HCEC 1CT (cell line): ENCODE data around the gene FREM1.
"Not testable (repeated sequence)": the region's sequence is repeated elsewhere in the genome, so short reads cannot be mapped to it uniquely, and the experiment has no call there.

Experiments used
- DNase-seq: peaks from one replicate; pipeline ENCODE4 v3.0.0-alpha.2; 2017

FREM1 gene

GRCh38 chr9:14909961-14910805 lies at the start of gene FREM1:
TSS of gene FREM1 (minus strand) at chr9:14910428. CDS start at chr9:14868977, 41,451 bp downstream.
- DNase-seq, result no peak

- no peak for DNase-seq
These were observed 48.8 kb upstream of the FREM1 start for GRCh38 chr9:14958989-14959388.

GRCh38 chr9:14957109-14957508 lies 46.9 kb upstream of the FREM1 start:
- DNase-seq, result no peak

- DNase-seq, result no peak
These were observed 46.0 kb upstream of the FREM1 start for GRCh38 chr9:14956208-14956607.

GRCh38 chr9:14945351-14945750 lies 35.1 kb upstream of the FREM1 start:
- no peak for DNase-seq

- DNase-seq, result no peak
These were observed 31.5 kb upstream of the FREM1 start for GRCh38 chr9:14941501-14942405.

GRCh38 chr9:14939378-14939777 lies 29.1 kb upstream of the FREM1 start:
- no peak for DNase-seq

GRCh38 chr9:14937216-14937615 lies 27.0 kb upstream of the FREM1 start:
- DNase-seq, result no peak

GRCh38 chr9:14936491-14936890 lies 26.3 kb upstream of the FREM1 start:
- no peak for DNase-seq

GRCh38 chr9:14935964-14936363 lies 25.7 kb upstream of the FREM1 start:
- DNase-seq, result no peak

- no peak for DNase-seq
These were observed 25.0 kb upstream of the FREM1 start for GRCh38 chr9:14935106-14935751.

GRCh38 chr9:14932641-14933040 lies 22.4 kb upstream of the FREM1 start:
- no peak for DNase-seq

- no peak for DNase-seq
These were observed 22.0 kb upstream of the FREM1 start for GRCh38 chr9:14932231-14932630.

- DNase-seq, result no peak
These were observed 16.9 kb upstream of the FREM1 start for GRCh38 chr9:14926941-14927624.

- DNase-seq, result peak; percentile 6
These were observed 14.3 kb upstream of the FREM1 start for GRCh38 chr9:14924230-14925219.

GRCh38 chr9:14923701-14924100 lies 13.5 kb upstream of the FREM1 start:
- no peak for DNase-seq

- DNase-seq, result not testable (repeated sequence)
These were observed 10.6 kb upstream of the FREM1 start for GRCh38 chr9:14920805-14921204.

GRCh38 chr9:14913366-14913765 lies 3.1 kb upstream of the FREM1 start:
- no peak for DNase-seq

- DNase-seq, result no peak
These were observed 2.6 kb upstream of the FREM1 start for GRCh38 chr9:14912859-14913258.

GRCh38 chr9:14911046-14911445 lies 818 bp upstream of the FREM1 start:
- no peak for DNase-seq

- DNase-seq, result no peak
These were observed 647 bp downstream of the FREM1 start for GRCh38 chr9:14909601-14909960.

- no peak for DNase-seq
These were observed 1.0 kb downstream of the FREM1 start for GRCh38 chr9:14909181-14909580.
